ENCODE measurements around the gene SLC4A2.

Gene SLC4A2

DNA sequence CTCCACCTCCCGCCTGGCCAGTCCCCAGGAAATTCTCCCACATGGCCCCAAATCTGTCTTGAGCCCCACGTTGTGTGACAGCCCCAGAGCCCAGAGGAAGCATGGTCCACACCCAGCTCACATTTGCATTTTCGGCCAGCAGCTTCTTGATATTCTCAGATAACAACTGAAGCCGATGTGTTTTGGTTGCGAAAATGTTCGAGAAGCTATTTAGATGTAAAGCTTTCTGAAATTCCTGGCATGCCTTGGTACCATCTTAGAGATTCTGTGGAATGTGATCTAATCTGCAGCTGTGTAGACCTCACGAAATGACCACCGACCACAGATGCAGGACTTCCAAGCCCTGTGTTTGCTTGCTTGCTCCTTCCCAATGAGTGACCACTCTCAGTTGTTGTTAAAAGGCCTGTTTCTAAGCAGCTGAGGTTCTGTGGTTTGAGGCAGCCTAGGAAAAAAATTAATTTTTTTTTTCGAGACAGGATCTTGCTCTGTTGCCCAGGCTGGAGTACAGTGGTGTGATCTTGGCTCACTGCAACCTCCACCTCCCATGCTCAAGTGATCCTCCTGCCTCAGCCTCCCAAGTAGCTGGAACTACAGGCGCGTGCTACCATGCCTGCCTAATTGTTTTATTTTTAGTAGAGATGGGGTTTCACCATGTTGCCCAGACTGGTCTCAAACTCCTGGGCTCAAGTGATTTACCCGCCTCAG lies 8.8 kb downstream of the SLC4A2 start:
- TF ChIP-seq, protein P1, sequence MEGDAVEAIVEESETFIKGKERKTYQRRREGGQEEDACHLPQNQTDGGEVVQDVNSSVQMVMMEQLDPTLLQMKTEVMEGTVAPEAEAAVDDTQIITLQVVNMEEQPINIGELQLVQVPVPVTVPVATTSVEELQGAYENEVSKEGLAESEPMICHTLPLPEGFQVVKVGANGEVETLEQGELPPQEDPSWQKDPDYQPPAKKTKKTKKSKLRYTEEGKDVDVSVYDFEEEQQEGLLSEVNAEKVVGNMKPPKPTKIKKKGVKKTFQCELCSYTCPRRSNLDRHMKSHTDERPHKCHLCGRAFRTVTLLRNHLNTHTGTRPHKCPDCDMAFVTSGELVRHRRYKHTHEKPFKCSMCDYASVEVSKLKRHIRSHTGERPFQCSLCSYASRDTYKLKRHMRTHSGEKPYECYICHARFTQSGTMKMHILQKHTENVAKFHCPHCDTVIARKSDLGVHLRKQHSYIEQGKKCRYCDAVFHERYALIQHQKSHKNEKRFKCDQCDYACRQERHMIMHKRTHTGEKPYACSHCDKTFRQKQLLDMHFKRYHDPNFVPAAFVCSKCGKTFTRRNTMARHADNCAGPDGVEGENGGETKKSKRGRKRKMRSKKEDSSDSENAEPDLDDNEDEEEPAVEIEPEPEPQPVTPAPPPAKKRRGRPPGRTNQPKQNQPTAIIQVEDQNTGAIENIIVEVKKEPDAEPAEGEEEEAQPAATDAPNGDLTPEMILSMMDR (IDR thresholded peaks at IDR 0.05; ENCODE audit: insufficient read depth, missing control alignments) = no peak
- no peak for DNase-seq (ENCODE audit: insufficient read length, low spot score)
- FAIRE-seq = no peak

DNA sequence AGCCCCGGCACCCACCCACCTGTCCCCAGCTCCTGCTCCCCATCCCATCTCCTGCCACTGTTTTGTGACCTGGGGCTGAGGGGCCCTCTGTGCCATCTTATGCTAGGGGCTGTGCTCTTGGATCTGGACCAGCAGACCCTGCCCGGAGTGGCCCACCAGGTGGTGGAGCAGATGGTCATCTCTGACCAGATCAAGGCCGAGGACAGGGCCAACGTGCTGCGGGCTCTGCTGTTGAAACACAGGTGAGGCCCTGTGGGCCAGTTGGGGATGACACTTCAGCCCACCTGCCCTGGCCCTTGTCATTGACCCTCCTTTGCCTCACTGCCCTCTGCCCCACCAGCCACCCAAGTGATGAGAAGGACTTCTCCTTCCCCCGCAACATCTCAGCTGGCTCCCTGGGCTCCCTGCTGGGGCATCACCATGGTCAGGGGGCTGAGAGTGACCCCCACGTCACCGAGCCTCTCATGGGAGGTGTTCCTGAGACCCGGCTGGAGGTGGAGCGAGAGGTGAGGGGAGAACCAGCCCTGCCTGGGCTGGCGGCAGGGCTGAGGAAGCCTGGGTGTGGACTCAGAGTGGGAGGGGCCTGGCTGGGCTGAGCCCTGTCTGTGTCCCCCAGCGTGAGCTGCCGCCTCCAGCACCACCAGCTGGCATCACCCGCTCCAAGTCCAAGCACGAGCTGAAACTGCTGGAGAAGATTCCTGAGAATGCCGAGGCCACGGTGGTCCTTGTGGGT lies 10.6 kb downstream of the SLC4A2 start:
- FAIRE-seq = no peak

DNA sequence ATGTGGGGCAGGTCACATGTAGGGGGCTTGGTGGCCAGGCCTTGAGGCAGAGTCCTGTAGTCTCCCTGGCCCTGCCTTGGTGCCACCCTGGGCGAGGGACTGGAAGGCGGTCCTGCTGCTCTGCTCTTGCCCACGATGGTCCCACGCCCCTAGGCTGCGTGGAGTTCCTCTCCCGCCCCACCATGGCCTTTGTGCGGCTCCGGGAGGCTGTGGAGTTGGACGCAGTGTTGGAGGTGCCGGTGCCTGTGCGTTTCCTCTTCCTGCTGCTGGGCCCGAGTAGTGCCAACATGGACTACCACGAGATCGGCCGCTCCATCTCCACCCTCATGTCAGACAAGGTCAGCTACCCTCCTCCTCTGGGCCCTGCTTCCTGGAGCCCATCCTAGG lies 11.2 kb downstream of the SLC4A2 start:
- FAIRE-seq (no peak), DNase-seq (ENCODE audit: insufficient read length, low spot score) (no peak)
- TF ChIP-seq, protein P1 (IDR thresholded peaks at IDR 0.05; ENCODE audit: insufficient read depth, missing control alignments) = no peak

More for the DNA sequence above, 10.6 kb downstream of the SLC4A2 start:
- DNase-seq (ENCODE audit: insufficient read length, low spot score) = no peak
- TF ChIP-seq, protein P1 (IDR thresholded peaks at IDR 0.05; ENCODE audit: insufficient read depth, missing control alignments) = no peak

GRCh38 chr7:151071032-151071866 lies 11.9 kb downstream of the SLC4A2 start:
- DNase-seq (ENCODE audit: insufficient read length, low spot score) = no peak
- TF ChIP-seq, protein P1 (IDR thresholded peaks at IDR 0.05; ENCODE audit: insufficient read depth, missing control alignments) = no peak
- no peak for FAIRE-seq

GRCh38 chr7:151073990-151074389 lies 14.6 kb downstream of the SLC4A2 start:
- FAIRE-seq = no peak
- TF ChIP-seq, protein P1 (IDR thresholded peaks at IDR 0.05; ENCODE audit: insufficient read depth, missing control alignments) = no peak
- no peak for DNase-seq (ENCODE audit: insufficient read length, low spot score)

DNA sequence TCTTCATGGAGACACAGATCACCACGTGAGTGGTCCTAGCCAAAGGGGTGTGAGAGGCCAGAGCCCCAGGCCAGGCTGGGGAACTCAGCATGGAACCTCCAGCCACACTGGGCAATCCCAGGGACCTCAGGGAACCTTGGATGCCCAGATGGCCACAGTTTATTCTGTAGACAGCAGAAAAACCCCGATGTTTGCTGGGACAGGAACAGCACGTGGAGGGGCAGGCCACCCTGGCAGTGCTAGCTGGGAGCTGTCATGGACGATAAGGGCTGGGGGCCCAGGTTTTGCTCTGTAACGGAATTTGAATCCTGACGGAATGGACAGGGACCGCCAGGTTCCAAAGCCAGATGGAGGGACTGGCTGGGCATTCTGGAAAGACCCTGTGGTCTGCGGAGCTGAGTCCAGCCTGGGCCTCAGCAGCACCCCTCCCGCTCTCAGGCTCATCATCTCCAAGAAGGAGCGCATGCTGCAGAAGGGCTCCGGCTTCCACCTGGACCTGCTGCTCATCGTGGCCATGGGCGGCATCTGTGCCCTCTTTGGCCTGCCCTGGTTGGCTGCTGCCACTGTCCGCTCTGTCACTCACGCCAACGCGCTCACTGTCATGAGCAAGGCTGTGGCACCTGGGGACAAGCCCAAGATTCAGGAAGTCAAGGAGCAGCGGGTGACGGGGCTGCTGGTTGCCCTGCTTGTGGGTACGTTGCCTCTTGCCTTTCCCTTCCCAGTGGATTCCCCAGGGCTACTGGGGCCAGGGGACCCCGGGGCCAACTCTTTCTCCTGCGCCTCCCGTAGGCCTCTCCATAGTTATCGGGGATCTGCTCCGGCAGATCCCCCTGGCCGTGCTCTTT lies 15.7 kb downstream of the SLC4A2 start:
- DNase-seq (ENCODE audit: insufficient read length, low spot score) (no peak), FAIRE-seq (no peak)
- TF ChIP-seq, protein P1 (IDR thresholded peaks at IDR 0.05; ENCODE audit: insufficient read depth, missing control alignments) = no peak

Measured in D721Med (cell line).